ENCODE results near the gene SHC1.

DNA sequence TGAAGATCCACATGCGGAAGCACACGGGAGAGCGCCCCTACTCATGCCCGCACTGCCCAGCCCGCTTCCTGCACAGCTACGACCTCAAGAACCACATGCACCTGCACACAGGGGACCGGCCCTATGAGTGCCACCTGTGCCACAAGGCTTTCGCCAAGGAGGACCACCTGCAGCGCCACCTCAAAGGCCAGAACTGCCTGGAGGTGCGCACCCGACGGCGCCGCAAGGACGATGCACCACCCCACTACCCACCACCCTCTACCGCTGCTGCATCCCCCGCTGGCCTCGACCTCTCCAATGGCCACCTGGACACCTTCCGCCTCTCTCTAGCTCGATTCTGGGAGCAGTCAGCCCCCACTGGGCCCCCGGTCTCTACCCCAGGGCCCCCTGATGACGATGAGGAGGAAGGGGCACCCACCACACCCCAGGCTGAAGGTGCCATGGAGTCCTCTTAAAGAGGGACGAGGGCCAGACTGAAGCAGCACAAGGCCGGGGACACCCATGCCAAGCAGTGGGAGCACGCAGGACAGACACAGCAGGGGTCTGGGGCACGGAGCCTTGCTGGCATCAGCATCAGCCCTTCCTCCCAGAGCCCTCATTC lies 45.8 kb upstream of the SHC1 start:
- TF ChIP-seq EZH2 (IDR thresholded peaks at IDR 0.05) (no peak), POLR2AphosphoS5 (IDR thresholded peaks at IDR 0.05; ENCODE audit: borderline replicate concordance, low read depth, low read length) (no peak)

All from SK-N-MC (cell line).